Suprapubic skin (tissue), 4 donors: Measurements from ENCODE around the gene LAMB2. TPM values are rescaled to one million over a fixed set of nuclear protein-coding genes. Genes with fewer than 3 reads are reported as not detected.
A peak's percentile ranks its signal among the peaks of the same experiment; 100 is the strongest.

Source experiments
- DNase-seq, 2 donors: peaks; one replicate each; pipeline ENCODE4 v3.0.0-alpha.2; 2019; ENCODE audit warnings: low spot score in 2 of 2
- H3K27ac ChIP-seq: fragments of 200-600 bp; sonication (generic); one replicate; pipeline ENCODE4 v1.5.1; 2019
- H3K27me3 ChIP-seq: fragments of 200-600 bp; sonication (generic); one replicate; pipeline ENCODE4 v1.5.1; 2019
- H3K36me3 ChIP-seq: fragments of 200-600 bp; sonication (generic); one replicate; pipeline ENCODE4 v1.5.1; 2019
- H3K4me1 ChIP-seq: fragments of 200-600 bp; sonication (generic); one replicate; pipeline ENCODE4 v1.5.1; 2019
- H3K4me3 ChIP-seq: fragments of 200-600 bp; sonication (generic); one replicate; pipeline ENCODE4 v1.5.1; 2019; ENCODE audit warnings: mild to moderate bottlenecking
- H3K9me3 ChIP-seq: fragments of 200-600 bp; sonication (generic); one replicate; pipeline ENCODE4 v1.5.1; 2019
- CTCF ChIP-seq, 2 donors: fragments of 200-600 bp in 1 of 2; fragments of 450-650 bp in 1 of 2; sonication (generic) in 1 of 2; IDR thresholded peaks; one replicate each; pipeline ENCODE4 v1.5.1; 2016 to 2019; ENCODE audit warnings: antibody characterized with exemption in 2 of 2, mild to moderate bottlenecking in 1 of 2, moderate library complexity in 1 of 2
- EP300 ChIP-seq: sonication (generic); formaldehyde crosslinking; IDR thresholded peaks from one replicate; pipeline ENCODE4 v1.6.1; 2017; ENCODE audit warnings: antibody characterized with exemption
- POLR2A ChIP-seq, 2 donors: fragments of 450-650 bp; IDR thresholded peaks; one replicate each; pipeline ENCODE4 v1.6.1; 2017; ENCODE audit warnings: antibody characterized with exemption in 2 of 2, mild to moderate bottlenecking in 2 of 2, moderate library complexity in 2 of 2
- POLR2AphosphoS5 ChIP-seq, 3 donors: sonication (generic); formaldehyde crosslinking; IDR thresholded peaks; one replicate each; pipeline ENCODE4 v1.6.1; 2017; ENCODE audit warnings: antibody characterized with exemption in 3 of 3
- WGBS: methylation state at CpG from one replicate; pipeline ENCODE4 v1.1.5; 2018; 5-methylcytosine and 5-hydroxymethylcytosine counted together
- total RNA-seq, 4 donors: library from RNA; depleted of rRNA; stranded (reverse); fragments of >200 nt; gene quantifications; one replicate each; pipeline ENCODE4 v1.1.0, GENCODE V29; 2016

LAMB2 gene
- total RNA-seq, 4 donors from 2014 or later = 333 to 563 (median 501) TPM

GRCh38 chr3:49100046-49100615 is 32.7 kb downstream of the LAMB2 start:
- no peaks in the 10 kb centered on the region for H3K27me3 ChIP-seq
- H3K36me3 ChIP-seq = peaks cover 64% of the 10 kb centered on the region
- no peaks in the 10 kb centered on the region for H3K9me3 ChIP-seq
- H3K27ac ChIP-seq = no peak overlapping the region
- DNase-seq = no peak
- peaks cover 19% of the 10 kb centered on the region for H3K4me1 ChIP-seq
- TF ChIP-seq CTCF (IDR thresholded peaks at IDR 0.05) (no peak), EP300 (no peak), POLR2AphosphoS5 (IDR thresholded peaks at IDR 0.05) (no peak), POLR2A (IDR thresholded peaks at IDR 0.05) (no peak)
- 92% methylated on average over 9 of the region's 11 CpGs for WGBS
- H3K4me3 ChIP-seq = no peak overlapping the region

- DNase-seq = no peak
- TF ChIP-seq EP300 (no peak), POLR2A (IDR thresholded peaks at IDR 0.05) (no peak), CTCF (IDR thresholded peaks at IDR 0.05) (no peak), POLR2AphosphoS5 (IDR thresholded peaks at IDR 0.05) (no peak)
- no peaks in the 10 kb centered on the region for H3K27me3 ChIP-seq
- WGBS = 89% methylated on average over 10 of the region's 13 CpGs
- H3K4me3 ChIP-seq = no peak overlapping the region
- peaks cover 64% of the 10 kb centered on the region for H3K36me3 ChIP-seq
- H3K9me3 ChIP-seq = no peaks in the 10 kb centered on the region
- H3K4me1 ChIP-seq = peaks cover 20% of the 10 kb centered on the region
- H3K27ac ChIP-seq = no peak overlapping the region
Measured at GRCh38 chr3:49098910-49099630, 33.8 kb downstream of the LAMB2 start.

GRCh38 chr3:49098429-49098828 is 34.4 kb downstream of the LAMB2 start:
- H3K9me3 ChIP-seq = no peaks in the 10 kb centered on the region
- peaks cover 64% of the 10 kb centered on the region for H3K36me3 ChIP-seq
- WGBS = 78% methylated on average over 1 of the region's 5 CpGs
- no peak overlapping the region for H3K27ac ChIP-seq
- no peak overlapping the region for H3K4me3 ChIP-seq
- TF ChIP-seq POLR2A (IDR thresholded peaks at IDR 0.05) (no peak), POLR2AphosphoS5 (IDR thresholded peaks at IDR 0.05) (no peak), CTCF (IDR thresholded peaks at IDR 0.05) (no peak), EP300 (no peak)
- no peak for DNase-seq
- H3K4me1 ChIP-seq = peaks cover 14% of the 10 kb centered on the region
- H3K27me3 ChIP-seq = no peaks in the 10 kb centered on the region

GRCh38 chr3:49093853-49094767 is 38.7 kb downstream of the LAMB2 start, which contains the start of gene QRICH1:
Gene QRICH1, minus strand, starts transcription at chr3:49094071. Its CDS starts 17,054 bp downstream, at chr3:49077017.
- Histone ChIP-seq H3K9me3 (no peaks in the 10 kb centered on the region), H3K36me3 (peaks cover 24% of the 10 kb centered on the region), H3K27ac (peak within 1 kb of the TSS; percentile 98), H3K4me3 (peak within 1 kb of the TSS; percentile 81), H3K27me3 (no peaks in the 10 kb centered on the region), H3K4me1 (peaks cover 43% of the 10 kb centered on the region)
- peak; percentile 98 to 99 for DNase-seq
- 0% methylated on average over 2 of the region's 65 CpGs for WGBS
- TF ChIP-seq POLR2AphosphoS5 (IDR thresholded peaks at IDR 0.05) (peak in 2 of 3 donors; percentile 74 to 87), CTCF (IDR thresholded peaks at IDR 0.05) (peak; percentile 27 to 63), POLR2A (IDR thresholded peaks at IDR 0.05) (peak in 1 of 2 donors; percentile 69), EP300 (no peak)
